A673 (cell line): ENCODE data around the gene LRRC41.

Experiments used
- EZH2 ChIP-seq: fragments of 200-600 bp; sonication (generic); IDR thresholded peaks from 2 replicates; pipeline ENCODE4 v1.6.1; 2017; ENCODE audit warnings: borderline replicate concordance, low read depth, mild to moderate bottlenecking, mixed read lengths, antibody characterized with exemption, low read length; ENCODE audit not compliant: poor library complexity, severe bottlenecking
- TF ChIP-seq, protein P1 (sequence below): fragments of 300-800, 200-600 bp; sonication (generic); conservative IDR thresholded peaks from 2 replicates; pipeline ENCODE4 v1.5.1; 2017; ENCODE audit warnings: low read depth, mild to moderate bottlenecking, antibody characterized with exemption, low read length, moderate library complexity, mixed read lengths

DNA sequence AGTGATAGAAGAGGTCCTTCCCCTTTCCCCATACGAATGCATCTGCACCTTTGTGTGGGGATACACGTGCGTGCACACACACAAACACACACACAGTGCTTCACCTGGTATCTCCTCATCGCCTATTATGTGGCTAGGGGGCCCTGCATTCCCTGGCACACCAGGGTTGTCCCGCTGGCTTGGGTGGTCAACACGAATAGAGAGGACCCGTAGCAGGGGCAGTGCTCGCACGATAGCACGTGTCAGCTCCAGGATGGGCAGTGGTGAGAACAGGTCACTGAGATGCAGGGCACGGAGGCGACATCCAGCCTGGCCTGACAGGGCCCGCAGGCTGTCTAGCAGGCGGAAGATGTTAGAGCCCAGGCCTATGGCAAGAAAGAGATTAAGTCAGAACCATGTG is 22.4 kb downstream of the LRRC41 start:
- TF ChIP-seq, protein P1, sequence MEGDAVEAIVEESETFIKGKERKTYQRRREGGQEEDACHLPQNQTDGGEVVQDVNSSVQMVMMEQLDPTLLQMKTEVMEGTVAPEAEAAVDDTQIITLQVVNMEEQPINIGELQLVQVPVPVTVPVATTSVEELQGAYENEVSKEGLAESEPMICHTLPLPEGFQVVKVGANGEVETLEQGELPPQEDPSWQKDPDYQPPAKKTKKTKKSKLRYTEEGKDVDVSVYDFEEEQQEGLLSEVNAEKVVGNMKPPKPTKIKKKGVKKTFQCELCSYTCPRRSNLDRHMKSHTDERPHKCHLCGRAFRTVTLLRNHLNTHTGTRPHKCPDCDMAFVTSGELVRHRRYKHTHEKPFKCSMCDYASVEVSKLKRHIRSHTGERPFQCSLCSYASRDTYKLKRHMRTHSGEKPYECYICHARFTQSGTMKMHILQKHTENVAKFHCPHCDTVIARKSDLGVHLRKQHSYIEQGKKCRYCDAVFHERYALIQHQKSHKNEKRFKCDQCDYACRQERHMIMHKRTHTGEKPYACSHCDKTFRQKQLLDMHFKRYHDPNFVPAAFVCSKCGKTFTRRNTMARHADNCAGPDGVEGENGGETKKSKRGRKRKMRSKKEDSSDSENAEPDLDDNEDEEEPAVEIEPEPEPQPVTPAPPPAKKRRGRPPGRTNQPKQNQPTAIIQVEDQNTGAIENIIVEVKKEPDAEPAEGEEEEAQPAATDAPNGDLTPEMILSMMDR, result no peak
- no peak for TF ChIP-seq EZH2
